Keratinocyte (primary cell): ENCODE measurements around the gene STAT3. TPM values are rescaled to one million over a fixed set of nuclear protein-coding genes. Genes with fewer than 3 reads are reported as not detected.
"Not testable (repeated sequence)": the region's sequence is repeated elsewhere in the genome, so short reads cannot be mapped to it uniquely, and the experiment has no call there.

Experiments used
- DNase-seq: peaks from one replicate; pipeline ENCODE4 v3.0.0-alpha.2; 2011; ENCODE audit warnings: low read depth, missing footprints, low spot score
- FAIRE-seq: peaks from 2 replicates; lab custom pipeline; 2011; peaks lifted over from hg19 to GRCh38; lab: Jason Lieb, UNC
- H2AFZ ChIP-seq: 2 replicates; pipeline ENCODE4 v1.6.0; 2012; ENCODE audit warnings: low read length, control low read depth, inconsistent platforms; ENCODE audit not compliant: control insufficient read depth
- H3K27ac ChIP-seq: 2 replicates; pipeline ENCODE4 v1.5.1; 2011; ENCODE audit warnings: low read length; ENCODE audit not compliant: control insufficient read depth, insufficient read depth
- H3K27me3 ChIP-seq: 3 replicates; pipeline ENCODE4 v1.6.0; 2011; ENCODE audit warnings: low read length; ENCODE audit not compliant: control insufficient read depth, insufficient read depth; ENCODE audit errors: extremely low read depth
- H3K36me3 ChIP-seq, 2 experiments: 2 replicates in 1 of 2; 3 replicates in 1 of 2; pipeline ENCODE4 v1.5.1; 2011; ENCODE audit warnings: low read length in 2 of 2, mild to moderate bottlenecking in 1 of 2; ENCODE audit not compliant: control insufficient read depth in 2 of 2, insufficient read depth in 2 of 2; ENCODE audit errors: extremely low read depth in 1 of 2
- H3K4me1 ChIP-seq: 3 replicates; pipeline ENCODE4 v1.5.1; 2011; ENCODE audit warnings: low read length; ENCODE audit not compliant: control insufficient read depth, insufficient read depth; ENCODE audit errors: extremely low read depth
- H3K4me2 ChIP-seq: 3 replicates; pipeline ENCODE4 v1.6.0; 2011; ENCODE audit warnings: low read depth, low read length; ENCODE audit not compliant: control insufficient read depth, insufficient read depth; ENCODE audit errors: extremely low read depth
- H3K4me3 ChIP-seq, 3 experiments: fragments of 200-600 bp in 1 of 3; sonication (generic) in 1 of 3; 2 replicates in 2 of 3; 3 replicates in 1 of 3; pipeline ENCODE4 v1.5.1; 2011 to 2016; ENCODE audit warnings: low read length in 3 of 3, mild to moderate bottlenecking in 3 of 3, control low read depth in 2 of 3, inconsistent platforms in 1 of 3, low read depth in 1 of 3, mixed read lengths in 1 of 3, mixed run types in 1 of 3, moderate library complexity in 1 of 3; ENCODE audit not compliant: control insufficient read depth in 2 of 3, insufficient read depth in 2 of 3; ENCODE audit errors: extremely low read depth in 1 of 3
- H3K79me2 ChIP-seq: 2 replicates; pipeline ENCODE4 v1.6.0; 2012; ENCODE audit warnings: low read length; ENCODE audit not compliant: control insufficient read depth, insufficient read depth
- H3K9ac ChIP-seq: 3 replicates; pipeline ENCODE4 v1.6.0; 2011; ENCODE audit warnings: low read length; ENCODE audit not compliant: control insufficient read depth, insufficient read depth; ENCODE audit errors: extremely low read depth
- H3K9me1 ChIP-seq: 3 replicates; pipeline ENCODE4 v1.6.0; 2011; ENCODE audit warnings: low read length; ENCODE audit not compliant: control insufficient read depth, insufficient read depth; ENCODE audit errors: extremely low read depth
- H3K9me3 ChIP-seq: 2 replicates; pipeline ENCODE4 v1.5.1; 2012; ENCODE audit warnings: low read depth, low read length; ENCODE audit not compliant: control insufficient read depth
- H4K20me1 ChIP-seq: 3 replicates; pipeline ENCODE4 v1.6.0; 2011; ENCODE audit warnings: low read length; ENCODE audit not compliant: control insufficient read depth, insufficient read depth; ENCODE audit errors: extremely low read depth
- EZH2 ChIP-seq: IDR thresholded peaks from one replicate; pipeline ENCODE4 v1.6.1; 2012; ENCODE audit warnings: inconsistent platforms, mild to moderate bottlenecking, low read length, moderate library complexity
- dilution Hi-C: fragments of 300-500 bp; cut with MboI; formaldehyde crosslinking; loops from one replicate; pipeline ENCODE4 v1.7.0; 2020; ENCODE audit warnings: low sequenced_read_pairs; ENCODE audit not compliant: extremely low pct_ligation_motif_present
- polyA plus RNA-seq, 5 experiments: library from polyadenylated mRNA; depleted of rRNA in 3 of 5; stranded (reverse) in 3 of 5; stranded (forward) in 1 of 5; unstranded in 1 of 5; fragments of >200 nt; gene quantifications; 1 replicate in 1 of 5; 2 replicates in 3 of 5; 3 replicates in 1 of 5; pipeline versions ENCODE4 v1.2.1 to v1.2.3, GENCODE V29; 2011 to 2012; ENCODE audit warnings: missing spikeins in 2 of 5, low read depth in 1 of 5, low replicate concordance in 1 of 5
- TF ChIP-seq, protein P1 (sequence below), 3 experiments: IDR thresholded peaks in 1 of 3; conservative IDR thresholded peaks in 1 of 3; optimal IDR thresholded peaks in 1 of 3; 2 replicates in 2 of 3; 3 replicates in 1 of 3; pipeline versions ENCODE3 to v1.5.1; 2011; ENCODE audit warnings: low read length in 3 of 3, mild to moderate bottlenecking in 3 of 3, moderate library complexity in 2 of 3, control low read depth in 1 of 3, inconsistent platforms in 1 of 3; ENCODE audit not compliant: insufficient read depth in 2 of 3; ENCODE audit errors: extremely low read depth in 1 of 3

The STAT3 gene
- polyA plus RNA-seq, 1 donor (not counting 4 experiments of a cell fraction or from before 2014, with no cell fraction given) = 37.4 TPM

DNA sequence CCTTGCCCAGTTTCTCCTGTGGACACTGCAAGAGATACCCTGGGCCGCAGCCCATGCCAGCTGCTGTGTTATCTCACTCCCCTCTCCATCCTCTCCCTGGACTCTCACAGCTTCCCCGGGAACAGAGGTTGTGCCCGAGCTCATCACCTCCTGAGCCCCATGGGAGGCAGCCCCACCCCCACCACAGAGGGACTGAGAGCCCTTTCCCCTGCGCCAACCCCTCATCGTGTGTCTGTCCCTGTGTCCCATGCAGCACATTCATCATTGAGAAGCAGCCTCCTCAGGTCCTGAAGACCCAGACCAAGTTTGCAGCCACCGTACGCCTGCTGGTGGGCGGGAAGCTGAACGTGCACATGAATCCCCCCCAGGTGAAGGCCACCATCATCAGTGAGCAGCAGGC is 87.2 kb downstream of the STAT3 start:
- Histone ChIP-seq H3K9ac (no peak overlapping the region), H3K79me2 (no peaks in the 10 kb centered on the region), H3K4me3 (no peak overlapping the region), H3K4me1 (no peaks in the 10 kb centered on the region), H3K9me1 (no peaks in the 10 kb centered on the region), H3K36me3 (no peaks in the 10 kb centered on the region), H4K20me1 (no peaks in the 10 kb centered on the region), H3K27ac (no peak overlapping the region), H3K27me3 (no peaks in the 10 kb centered on the region), H3K4me2 (no peak overlapping the region), H3K9me3 (no peaks in the 10 kb centered on the region), H2AFZ (no peak overlapping the region)
- FAIRE-seq (no peak), DNase-seq (no peak)
- dilution Hi-C loops = loop anchor here (25.0 kb wide), 1 partner anchor 211 kb away; no protein-coding TSS in a partner anchor
- TF ChIP-seq, protein P1, sequence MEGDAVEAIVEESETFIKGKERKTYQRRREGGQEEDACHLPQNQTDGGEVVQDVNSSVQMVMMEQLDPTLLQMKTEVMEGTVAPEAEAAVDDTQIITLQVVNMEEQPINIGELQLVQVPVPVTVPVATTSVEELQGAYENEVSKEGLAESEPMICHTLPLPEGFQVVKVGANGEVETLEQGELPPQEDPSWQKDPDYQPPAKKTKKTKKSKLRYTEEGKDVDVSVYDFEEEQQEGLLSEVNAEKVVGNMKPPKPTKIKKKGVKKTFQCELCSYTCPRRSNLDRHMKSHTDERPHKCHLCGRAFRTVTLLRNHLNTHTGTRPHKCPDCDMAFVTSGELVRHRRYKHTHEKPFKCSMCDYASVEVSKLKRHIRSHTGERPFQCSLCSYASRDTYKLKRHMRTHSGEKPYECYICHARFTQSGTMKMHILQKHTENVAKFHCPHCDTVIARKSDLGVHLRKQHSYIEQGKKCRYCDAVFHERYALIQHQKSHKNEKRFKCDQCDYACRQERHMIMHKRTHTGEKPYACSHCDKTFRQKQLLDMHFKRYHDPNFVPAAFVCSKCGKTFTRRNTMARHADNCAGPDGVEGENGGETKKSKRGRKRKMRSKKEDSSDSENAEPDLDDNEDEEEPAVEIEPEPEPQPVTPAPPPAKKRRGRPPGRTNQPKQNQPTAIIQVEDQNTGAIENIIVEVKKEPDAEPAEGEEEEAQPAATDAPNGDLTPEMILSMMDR (optimal IDR thresholded peaks at IDR 0.05 in 1 of 3, IDR thresholded peaks at IDR 0.05 in 1 of 3, conservative IDR thresholded peaks at IDR 0.05 in 1 of 3; ENCODE audit: extremely low read depth in 1 of 3, insufficient read depth in 2 of 3, low read length in 3 of 3) = no peak
- TF ChIP-seq EZH2 = no peak

- dilution Hi-C loops = loop anchor here (25.0 kb wide), 1 partner anchor 212 kb away; no protein-coding TSS in a partner anchor
- not testable (repeated sequence) for H3K4me2 ChIP-seq, H3K9me3 ChIP-seq, DNase-seq, H3K9ac ChIP-seq, H3K79me2 ChIP-seq, H3K4me3 ChIP-seq, H3K4me1 ChIP-seq, H2AFZ ChIP-seq, H3K27me3 ChIP-seq, H3K27ac ChIP-seq, H3K36me3 ChIP-seq, H4K20me1 ChIP-seq, H3K9me1 ChIP-seq, FAIRE-seq
These were observed 88.3 kb downstream of the STAT3 start for GRCh38 chr17:42299913-42300312.

DNA sequence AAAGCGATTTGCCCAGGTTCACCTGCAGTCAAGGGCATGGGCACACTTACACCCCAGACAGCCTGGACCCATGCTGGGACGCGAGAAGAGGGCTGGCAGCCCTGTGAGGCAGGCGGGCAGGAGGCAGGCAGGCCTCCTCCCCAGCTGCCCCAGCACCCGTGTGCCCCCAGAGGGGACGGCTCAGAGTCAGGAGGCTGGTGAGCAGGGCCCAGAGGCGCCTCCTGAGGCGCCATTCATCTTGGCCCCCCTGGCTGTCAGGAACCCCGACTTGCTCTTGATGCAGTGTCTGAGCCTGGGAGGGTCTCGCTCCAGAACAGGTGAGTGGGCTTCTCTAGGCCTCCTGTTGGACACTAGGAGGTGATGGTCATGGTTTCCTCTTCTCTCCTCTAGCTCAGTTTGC is 88.9 kb downstream of the STAT3 start:
- H3K4me2 ChIP-seq, H2AFZ ChIP-seq, H3K4me1 ChIP-seq, H3K9me1 ChIP-seq, H3K79me2 ChIP-seq, H3K27me3 ChIP-seq, DNase-seq, H3K27ac ChIP-seq, H3K4me3 ChIP-seq, H3K9me3 ChIP-seq, H3K9ac ChIP-seq, FAIRE-seq, H4K20me1 ChIP-seq, dilution Hi-C loops, H3K36me3 ChIP-seq: not testable (repeated sequence)

DNA sequence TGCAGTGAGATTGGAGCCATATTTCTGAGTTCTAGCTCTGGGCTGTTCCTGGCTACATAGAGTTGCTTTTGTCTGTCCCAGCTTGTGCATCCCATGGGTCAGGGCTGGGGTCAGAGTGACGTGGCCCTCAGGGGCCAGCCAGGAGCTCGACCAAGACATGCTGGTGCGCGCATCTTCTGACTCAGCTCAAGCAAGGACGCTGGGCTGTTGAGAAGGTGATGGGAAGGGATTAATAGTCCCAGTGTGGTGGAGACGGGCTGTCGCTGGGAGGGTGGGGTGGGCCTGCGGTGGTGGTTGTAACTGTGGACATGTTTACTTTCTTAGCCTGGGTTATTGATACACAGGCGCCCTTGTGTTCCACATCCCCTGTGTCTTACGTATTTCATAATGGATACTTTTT is 90.5 kb downstream of the STAT3 start:
- dilution Hi-C loops, H3K9me1 ChIP-seq, DNase-seq, H4K20me1 ChIP-seq, H3K9ac ChIP-seq, FAIRE-seq, H3K4me1 ChIP-seq, H3K4me2 ChIP-seq, H3K79me2 ChIP-seq, H3K36me3 ChIP-seq, H3K27me3 ChIP-seq, H2AFZ ChIP-seq, H3K27ac ChIP-seq, H3K4me3 ChIP-seq, H3K9me3 ChIP-seq: not testable (repeated sequence)
